Stomach smooth muscle (tissue), 2 donors: ENCODE measurements around the gene MEGF6.
"Not testable (repeated sequence)": the region's sequence is repeated elsewhere in the genome, so short reads cannot be mapped to it uniquely, and the experiment has no call there.

Experiments
- H3K27ac ChIP-seq: one replicate; pipeline ENCODE4 v1.7.0; 2013; ENCODE audit warnings: mild to moderate bottlenecking, low read length, inconsistent platforms
- H3K27me3 ChIP-seq, 2 donors: one replicate each; pipeline ENCODE4 v1.7.0; 2013; ENCODE audit warnings: low read length in 2 of 2; ENCODE audit not compliant: insufficient read depth in 2 of 2, control insufficient read depth in 1 of 2
- H3K36me3 ChIP-seq, 2 donors: one replicate each; pipeline ENCODE4 v1.7.0; 2013; ENCODE audit warnings: low read length in 2 of 2; ENCODE audit not compliant: control insufficient read depth in 2 of 2, insufficient read depth in 2 of 2
- H3K4me1 ChIP-seq: one replicate; pipeline ENCODE4 v1.7.0; 2013; ENCODE audit warnings: low read length; ENCODE audit not compliant: control insufficient read depth, insufficient read depth
- H3K4me3 ChIP-seq, 2 donors: one replicate each; pipeline ENCODE4 v1.7.0; 2013; ENCODE audit warnings: low read length in 2 of 2
- H3K9ac ChIP-seq, 2 donors: one replicate each; pipeline ENCODE4 v1.7.0; 2013; ENCODE audit warnings: low read length in 2 of 2, mild to moderate bottlenecking in 1 of 2
- H3K9me3 ChIP-seq, 2 donors: one replicate each; pipeline ENCODE4 v1.7.0; 2013; ENCODE audit warnings: low read length in 2 of 2; ENCODE audit not compliant: control insufficient read depth in 2 of 2
- donor health status: healthy.
- donor health status: Pancreatic carcinoma.

The MEGF6 gene

DNA sequence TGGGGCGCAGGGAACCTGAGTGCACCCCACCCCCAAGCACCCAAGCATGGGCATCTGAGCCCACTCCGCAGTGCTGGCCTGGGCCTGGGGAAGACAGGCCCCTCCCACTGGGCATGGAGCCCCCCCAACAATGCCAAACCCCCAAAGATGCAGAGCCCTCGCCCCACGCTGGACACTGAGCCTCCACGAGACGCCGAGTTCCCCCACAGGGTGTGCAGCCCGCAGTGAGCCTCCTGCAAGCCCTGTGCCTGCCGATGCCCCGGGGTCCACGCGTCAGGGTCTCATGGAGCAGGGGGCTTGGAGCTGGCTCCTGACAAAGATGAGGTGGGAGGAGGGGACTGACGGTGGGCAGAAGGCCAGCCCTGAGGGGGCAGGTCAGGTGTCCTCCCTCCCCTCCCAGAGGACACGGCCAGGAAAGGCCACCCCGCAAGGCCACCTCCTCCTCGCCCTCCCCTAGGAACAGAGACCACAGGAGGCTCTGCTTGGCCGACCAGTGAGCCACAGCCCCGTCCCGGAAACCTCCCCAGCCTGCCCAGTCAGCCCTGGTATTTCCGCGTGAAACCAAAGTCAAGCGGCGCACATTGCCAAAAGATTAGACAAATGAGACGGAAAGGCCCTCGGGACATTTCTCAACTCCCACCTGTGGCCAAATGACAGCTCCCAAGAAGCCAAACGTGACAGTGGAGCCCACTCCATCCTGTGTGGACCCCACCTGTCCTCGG, 33.4 kb downstream of the MEGF6 start:
- Histone ChIP-seq H3K36me3 (no peaks in the 10 kb centered on the region), H3K9ac (no peak overlapping the region), H3K27me3 (no peaks in the 10 kb centered on the region), H3K4me3 (no peak overlapping the region), H3K9me3 (no peaks in the 10 kb centered on the region), H3K27ac (no peak overlapping the region), H3K4me1 (peaks cover 3% of the 10 kb centered on the region)

DNA sequence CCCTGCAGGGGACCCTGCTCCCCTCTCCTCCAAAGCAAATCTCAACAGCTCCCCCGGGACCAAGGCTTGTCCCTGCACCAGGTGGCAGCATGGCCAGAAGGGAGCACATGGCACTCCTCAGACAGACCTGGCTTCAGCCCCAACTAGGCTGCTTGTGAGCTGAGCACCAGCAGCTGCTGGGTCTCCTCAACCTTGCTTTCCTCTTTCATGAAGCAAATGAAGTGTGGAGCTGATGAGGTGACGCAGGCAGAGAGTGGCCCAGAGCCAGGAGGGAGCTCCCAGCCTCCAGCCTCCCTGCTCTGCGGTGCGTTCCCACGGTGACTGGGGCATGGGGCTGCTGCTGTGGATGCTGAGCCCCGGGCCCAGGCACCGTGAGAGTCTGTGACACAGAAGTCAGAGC, 34.0 kb downstream of the MEGF6 start:
- Histone ChIP-seq H3K4me1 (peaks cover 3% of the 10 kb centered on the region), H3K9ac (no peak overlapping the region), H3K4me3 (no peak overlapping the region), H3K36me3 (no peaks in the 10 kb centered on the region), H3K9me3 (no peaks in the 10 kb centered on the region), H3K27me3 (no peaks in the 10 kb centered on the region), H3K27ac (no peak overlapping the region)

GRCh38 chr1:3575993-3576392, 35.3 kb downstream of the MEGF6 start:
- H3K36me3 ChIP-seq, result no peaks in the 10 kb centered on the region
- no peaks in the 10 kb centered on the region for H3K9me3 ChIP-seq
- no peak overlapping the region for H3K9ac ChIP-seq
- H3K4me3 ChIP-seq, result no peak overlapping the region
- no peaks in the 10 kb centered on the region for H3K27me3 ChIP-seq
- H3K4me1 ChIP-seq, result peaks cover 3% of the 10 kb centered on the region
- no peak overlapping the region for H3K27ac ChIP-seq

DNA sequence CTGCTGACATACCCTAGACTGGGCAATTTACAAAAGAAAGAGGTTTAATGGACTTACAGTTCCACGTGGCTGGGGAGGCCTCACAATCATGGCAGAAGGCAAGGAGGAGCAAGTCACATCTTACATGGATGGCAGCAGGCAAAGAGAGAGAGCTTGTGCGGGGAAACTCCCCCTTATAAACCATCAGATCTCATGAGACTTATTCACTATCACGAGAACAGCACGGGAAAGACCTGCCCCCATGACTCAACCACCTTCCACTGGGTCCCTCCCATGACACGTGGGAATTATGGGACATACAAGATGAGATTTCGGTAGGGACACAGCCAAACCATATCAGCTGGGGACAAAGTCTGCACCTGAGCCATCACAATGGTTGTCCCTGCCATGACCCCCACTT, 35.8 kb downstream of the MEGF6 start:
- not testable (repeated sequence) for H3K4me3 ChIP-seq, H3K4me1 ChIP-seq, H3K27me3 ChIP-seq, H3K36me3 ChIP-seq, H3K9me3 ChIP-seq, H3K9ac ChIP-seq, H3K27ac ChIP-seq

DNA sequence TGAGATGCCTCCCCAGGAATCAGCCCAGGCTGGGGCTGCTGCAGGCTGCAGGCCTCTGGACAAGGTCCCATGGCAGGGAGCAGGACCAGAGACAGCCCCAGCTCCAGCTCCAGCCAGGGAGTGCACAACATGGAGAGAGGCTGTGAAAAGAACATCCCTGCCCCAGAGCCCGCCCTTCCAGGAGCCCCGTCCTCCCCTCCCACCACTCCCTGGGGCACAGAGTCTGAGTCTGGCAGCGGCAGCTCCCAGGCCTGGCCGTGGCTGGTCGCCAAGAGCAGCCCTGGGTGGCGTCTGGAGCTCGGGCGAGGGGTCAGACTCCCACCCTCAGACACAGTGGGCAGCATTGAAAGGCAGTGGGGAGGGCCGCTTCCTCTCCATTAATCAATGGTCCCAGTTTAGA, 37.8 kb downstream of the MEGF6 start:
- no peak overlapping the region for H3K9ac ChIP-seq
- H3K9me3 ChIP-seq, result no peaks in the 10 kb centered on the region
- peaks cover 3% of the 10 kb centered on the region for H3K4me1 ChIP-seq
- H3K4me3 ChIP-seq, result no peak overlapping the region
- no peak overlapping the region for H3K27ac ChIP-seq
- H3K36me3 ChIP-seq, result no peaks in the 10 kb centered on the region
- H3K27me3 ChIP-seq, result no peaks in the 10 kb centered on the region

DNA sequence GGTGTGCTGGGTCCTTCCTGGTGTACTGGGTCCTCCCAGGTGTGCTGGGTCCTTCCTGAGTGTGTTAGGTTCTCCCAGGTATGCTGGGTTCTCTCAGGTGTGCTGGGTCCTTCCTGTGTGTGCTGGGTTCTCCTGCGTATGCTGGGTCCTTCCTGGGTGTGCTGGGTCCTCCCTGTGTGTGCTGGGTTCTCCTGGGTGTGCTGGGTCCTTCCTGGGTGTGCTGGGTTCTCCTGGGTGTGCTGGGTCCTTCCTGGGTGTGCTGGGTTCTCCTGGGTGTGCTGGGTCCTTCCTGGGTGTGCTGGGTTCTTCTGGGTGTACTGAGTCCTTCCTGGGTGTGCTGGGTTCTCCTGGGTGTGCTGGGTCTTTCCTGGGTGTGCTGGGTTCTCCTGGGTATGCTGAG, 38.7 kb downstream of the MEGF6 start:
- not testable (repeated sequence) for H3K27ac ChIP-seq, H3K9me3 ChIP-seq, H3K4me3 ChIP-seq, H3K4me1 ChIP-seq, H3K9ac ChIP-seq, H3K36me3 ChIP-seq, H3K27me3 ChIP-seq

GRCh38 chr1:3571263-3571662, 40.0 kb downstream of the MEGF6 start:
- no peaks in the 10 kb centered on the region for H3K36me3 ChIP-seq
- H3K9ac ChIP-seq, result no peak overlapping the region
- H3K4me3 ChIP-seq, result no peak overlapping the region
- H3K4me1 ChIP-seq, result no peaks in the 10 kb centered on the region
- H3K27ac ChIP-seq, result no peak overlapping the region
- H3K27me3 ChIP-seq, result no peaks in the 10 kb centered on the region
- H3K9me3 ChIP-seq, result no peaks in the 10 kb centered on the region

- Histone ChIP-seq H3K9me3 (no peaks in the 10 kb centered on the region), H3K27me3 (no peaks in the 10 kb centered on the region), H3K9ac (no peak overlapping the region), H3K36me3 (no peaks in the 10 kb centered on the region), H3K4me3 (no peak overlapping the region), H3K27ac (no peak overlapping the region), H3K4me1 (no peaks in the 10 kb centered on the region)
These were observed 41.0 kb downstream of the MEGF6 start for GRCh38 chr1:3570066-3570986.

DNA sequence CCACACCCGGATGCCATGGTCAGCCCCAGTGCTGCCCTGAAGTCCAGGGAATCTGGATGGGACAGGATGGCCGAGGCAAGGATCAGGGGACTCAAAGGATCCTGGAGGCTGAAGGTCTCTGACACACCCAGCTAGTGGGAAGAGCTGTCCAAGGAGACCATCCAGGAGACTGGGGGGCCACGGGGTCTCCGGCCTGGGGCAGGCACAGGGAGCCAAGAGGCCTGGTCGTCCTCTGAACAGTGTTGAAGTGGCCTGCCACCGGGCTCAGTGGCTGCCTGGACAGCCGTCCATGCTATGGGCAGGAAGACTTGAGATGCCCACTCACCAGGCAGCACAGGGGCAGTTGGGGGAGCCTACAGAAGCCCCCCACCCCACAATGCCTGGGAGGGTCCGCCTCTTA, 41.9 kb downstream of the MEGF6 start:
- Histone ChIP-seq H3K36me3 (no peaks in the 10 kb centered on the region), H3K4me1 (no peaks in the 10 kb centered on the region), H3K9ac (no peak overlapping the region), H3K4me3 (no peak overlapping the region), H3K27ac (no peak overlapping the region), H3K9me3 (no peaks in the 10 kb centered on the region), H3K27me3 (no peaks in the 10 kb centered on the region)

DNA sequence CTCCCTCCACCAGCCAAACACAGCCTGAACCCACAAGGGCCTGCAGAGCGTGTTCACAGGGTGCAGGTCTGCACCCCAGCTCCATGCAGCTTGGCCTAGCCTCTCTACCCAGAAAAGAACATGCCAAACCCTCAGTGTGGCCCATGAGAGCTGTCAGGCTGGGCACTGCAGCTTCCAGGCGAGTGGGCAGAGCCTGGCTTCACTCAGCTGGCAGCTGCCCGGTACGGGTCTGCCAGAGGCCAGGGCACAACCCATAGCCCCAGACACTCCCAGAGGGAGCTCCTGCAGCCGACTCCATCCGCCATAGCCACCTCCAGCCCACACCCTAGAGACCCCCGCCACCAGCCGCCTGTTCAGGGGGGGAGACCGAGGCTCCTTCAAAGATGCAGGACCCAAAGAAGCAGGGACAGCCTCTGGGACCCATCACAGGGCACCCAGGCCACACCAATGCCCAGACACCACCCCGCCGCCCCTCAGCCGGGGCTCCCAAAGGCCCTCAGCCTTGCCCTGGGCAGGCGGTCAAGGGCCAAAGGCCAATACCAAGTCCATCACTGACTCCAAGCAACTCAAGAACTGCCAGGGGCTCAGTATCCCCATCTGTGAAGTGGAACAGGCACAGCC, 42.4 kb downstream of the MEGF6 start:
- no peaks in the 10 kb centered on the region for H3K36me3 ChIP-seq
- H3K4me3 ChIP-seq, result no peak overlapping the region
- H3K27ac ChIP-seq, result no peak overlapping the region
- no peaks in the 10 kb centered on the region for H3K27me3 ChIP-seq
- H3K9me3 ChIP-seq, result no peaks in the 10 kb centered on the region
- no peaks in the 10 kb centered on the region for H3K4me1 ChIP-seq
- no peak overlapping the region for H3K9ac ChIP-seq
